ENCODE measurements around the gene ANGPT4. TPM values are rescaled to one million over a fixed set of nuclear protein-coding genes. Genes with fewer than 3 reads are reported as not detected.

ANGPT4 gene
- total RNA-seq, 1 donor from 2014 or later: 0.05 TPM

GRCh38 chr20:889106-889505, 27.0 kb downstream of the ANGPT4 start:
- Mint-ChIP-seq H3K4me3 (ENCODE audit: unreplicated experiment) (no peak overlapping the region), H3K36me3 (ENCODE audit: low read depth, unreplicated experiment) (no peaks in the 10 kb centered on the region), H3K9me3 (ENCODE audit: unreplicated experiment) (peaks cover 6% of the 10 kb centered on the region), H3K27me3 (ENCODE audit: low read depth, unreplicated experiment) (peaks cover 69% of the 10 kb centered on the region), H3K4me1 (ENCODE audit: low read depth, unreplicated experiment) (peaks cover 2% of the 10 kb centered on the region), H3K27ac (ENCODE audit: unreplicated experiment) (no peak overlapping the region)
- Histone ChIP-seq H3K4me1 (ENCODE audit: insufficient read depth, low read length) (no peaks in the 10 kb centered on the region), H3K79me2 (ENCODE audit: insufficient read depth, low read length) (no peaks in the 10 kb centered on the region), H3K36me3 (ENCODE audit: insufficient read depth, low read length) (no peaks in the 10 kb centered on the region), H3K4me2 (ENCODE audit: low read length) (no peak overlapping the region), H3K27me3 (ENCODE audit: insufficient read depth, low read length) (peaks cover 11% of the 10 kb centered on the region), H3K4me3 (ENCODE audit: insufficient read depth, low read depth, low read length) (no peak overlapping the region), H4K20me1 (ENCODE audit: insufficient read depth, low read length) (no peaks in the 10 kb centered on the region), H2AFZ (ENCODE audit: low read depth, low read length) (no peak overlapping the region), H3K9ac (ENCODE audit: low read length) (no peak overlapping the region), H3K27ac (ENCODE audit: low read depth, low read length) (no peak overlapping the region), H3K9me3 (ENCODE audit: insufficient read depth, low read depth, low read length) (no peaks in the 10 kb centered on the region)
- TF ChIP-seq CTCF (IDR thresholded peaks at IDR 0.05; ENCODE audit: insufficient read depth, low read depth, low read length) (no peak), EZH2 (IDR thresholded peaks at IDR 0.05; ENCODE audit: insufficient read depth, low read length) (no peak)
- FAIRE-seq (no peak), DNase-seq (ENCODE audit: low read depth) (no peak)

- H3K27ac ChIP-seq (ENCODE audit: low read depth, low read length): no peak overlapping the region
- H3K4me3 Mint-ChIP-seq (ENCODE audit: unreplicated experiment): no peak overlapping the region
- H3K4me3 ChIP-seq (ENCODE audit: insufficient read depth, low read depth, low read length): no peak overlapping the region
- H3K27me3 ChIP-seq (ENCODE audit: insufficient read depth, low read length): peaks cover 11% of the 10 kb centered on the region
- H3K9me3 ChIP-seq (ENCODE audit: insufficient read depth, low read depth, low read length): no peaks in the 10 kb centered on the region
- H3K4me2 ChIP-seq (ENCODE audit: low read length): no peak overlapping the region
- H2AFZ ChIP-seq (ENCODE audit: low read depth, low read length): no peak overlapping the region
- H3K9ac ChIP-seq (ENCODE audit: low read length): no peak overlapping the region
- H3K4me1 Mint-ChIP-seq (ENCODE audit: low read depth, unreplicated experiment): peaks cover 2% of the 10 kb centered on the region
- H3K4me1 ChIP-seq (ENCODE audit: insufficient read depth, low read length): no peaks in the 10 kb centered on the region
- no peaks in the 10 kb centered on the region for H3K36me3 Mint-ChIP-seq (ENCODE audit: low read depth, unreplicated experiment)
- no peaks in the 10 kb centered on the region for H3K36me3 ChIP-seq (ENCODE audit: insufficient read depth, low read length)
- FAIRE-seq: no peak
- no peaks in the 10 kb centered on the region for H4K20me1 ChIP-seq (ENCODE audit: insufficient read depth, low read length)
- TF ChIP-seq CTCF (IDR thresholded peaks at IDR 0.05; ENCODE audit: insufficient read depth, low read depth, low read length): no peak
- TF ChIP-seq EZH2 (IDR thresholded peaks at IDR 0.05; ENCODE audit: insufficient read depth, low read length): no peak
- no peak for DNase-seq (ENCODE audit: low read depth)
- H3K27me3 Mint-ChIP-seq (ENCODE audit: low read depth, unreplicated experiment): peaks cover 70% of the 10 kb centered on the region
- no peaks in the 10 kb centered on the region for H3K79me2 ChIP-seq (ENCODE audit: insufficient read depth, low read length)
- H3K9me3 Mint-ChIP-seq (ENCODE audit: unreplicated experiment): peaks cover 4% of the 10 kb centered on the region
- no peak overlapping the region for H3K27ac Mint-ChIP-seq (ENCODE audit: unreplicated experiment)
Observed at GRCh38 chr20:888057-888456, 28.1 kb downstream of the ANGPT4 start.

GRCh38 chr20:887137-887536, 29.0 kb downstream of the ANGPT4 start:
- no peak for FAIRE-seq
- peaks cover 2% of the 10 kb centered on the region for H3K4me1 Mint-ChIP-seq (ENCODE audit: low read depth, unreplicated experiment)
- TF ChIP-seq EZH2 (IDR thresholded peaks at IDR 0.05; ENCODE audit: insufficient read depth, low read length): no peak

More at GRCh38 chr20:887137-887536, 29.0 kb downstream of the ANGPT4 start:
- Mint-ChIP-seq H3K27ac (ENCODE audit: unreplicated experiment) (no peak overlapping the region), H3K27me3 (ENCODE audit: low read depth, unreplicated experiment) (peaks cover 66% of the 10 kb centered on the region), H3K9me3 (ENCODE audit: unreplicated experiment) (peaks cover 1% of the 10 kb centered on the region), H3K4me3 (ENCODE audit: unreplicated experiment) (no peak overlapping the region), H3K36me3 (ENCODE audit: low read depth, unreplicated experiment) (no peaks in the 10 kb centered on the region)
- no peak overlapping the region for H3K27ac ChIP-seq (ENCODE audit: low read depth, low read length)
- no peak overlapping the region for H3K4me2 ChIP-seq (ENCODE audit: low read length)
- no peaks in the 10 kb centered on the region for H3K9me3 ChIP-seq (ENCODE audit: insufficient read depth, low read depth, low read length)
- H3K4me1 ChIP-seq (ENCODE audit: insufficient read depth, low read length): no peaks in the 10 kb centered on the region
- DNase-seq (ENCODE audit: low read depth): no peak
- no peak overlapping the region for H3K9ac ChIP-seq (ENCODE audit: low read length)
- H2AFZ ChIP-seq (ENCODE audit: low read depth, low read length): no peak overlapping the region
- H3K4me3 ChIP-seq (ENCODE audit: insufficient read depth, low read depth, low read length): no peak overlapping the region
- no peaks in the 10 kb centered on the region for H3K79me2 ChIP-seq (ENCODE audit: insufficient read depth, low read length)
- H3K27me3 ChIP-seq (ENCODE audit: insufficient read depth, low read length): peaks cover 11% of the 10 kb centered on the region
- no peaks in the 10 kb centered on the region for H3K36me3 ChIP-seq (ENCODE audit: insufficient read depth, low read length)
- H4K20me1 ChIP-seq (ENCODE audit: insufficient read depth, low read length): no peaks in the 10 kb centered on the region

Data from astrocyte (in vitro differentiated cells and primary cell).